GM12865 (cell line): ENCODE data around the gene CHST14.
A peak's percentile ranks its signal among the peaks of the same experiment; 100 is the strongest.

Source experiments
- DNase-seq: peaks from one replicate; pipeline ENCODE4 v3.0.0; 2010; ENCODE audit warnings: low read depth
- H3K4me3 ChIP-seq: 2 replicates; pipeline ENCODE4 v1.5.1; 2011; ENCODE audit warnings: mild to moderate bottlenecking, low read depth, low read length, control low read depth
- CTCF ChIP-seq: IDR thresholded peaks from 2 replicates; pipeline ENCODE4 v1.5.1; 2011; ENCODE audit warnings: low read length, control low read depth, low read depth, inconsistent platforms; ENCODE audit not compliant: insufficient read depth; ENCODE audit errors: missing control alignments

The CHST14 gene

GRCh38 chr15:40470423-40471104 lies at the start of gene CHST14:
Gene CHST14 (plus strand): TSS chr15:40470984. CDS start chr15:40471214, 230 bp downstream.
- peak; percentile 68 for DNase-seq

GRCh38 chr15:40421246-40422157 lies 49.3 kb upstream of the CHST14 start:
- DNase-seq: peak; percentile 83
- peak; percentile 97 for TF ChIP-seq CTCF
- no peak overlapping the region for H3K4me3 ChIP-seq

More at GRCh38 chr15:40470423-40471104, at the start of gene CHST14:
- peak within 1 kb of the TSS; percentile 84 for H3K4me3 ChIP-seq
- no peak for TF ChIP-seq CTCF

- no peak for DNase-seq
- TF ChIP-seq CTCF: no peak
- no peak overlapping the region for H3K4me3 ChIP-seq
These were observed 46.2 kb upstream of the CHST14 start for GRCh38 chr15:40424483-40425115.

- DNase-seq: no peak
- TF ChIP-seq CTCF: no peak
- H3K4me3 ChIP-seq: no peak overlapping the region
These were observed 45.1 kb upstream of the CHST14 start for GRCh38 chr15:40425681-40426080.

GRCh38 chr15:40427188-40427587 lies 43.6 kb upstream of the CHST14 start:
- H3K4me3 ChIP-seq: no peak overlapping the region
- TF ChIP-seq CTCF: no peak
- DNase-seq: no peak

- no peak for TF ChIP-seq CTCF
- no peak for DNase-seq
These were observed 42.6 kb upstream of the CHST14 start for GRCh38 chr15:40428185-40428584.

More at GRCh38 chr15:40428185-40428584, 42.6 kb upstream of the CHST14 start:
- H3K4me3 ChIP-seq: no peak overlapping the region
